D721Med (cell line): ENCODE results near the gene ALDH1A3.

ENCODE experiments used
- DNase-seq: peaks from one replicate; pipeline ENCODE4 v3.0.0; 2011; ENCODE audit warnings: low spot score; ENCODE audit not compliant: insufficient read length
- FAIRE-seq: peaks from 2 replicates; lab custom pipeline; 2011; peaks lifted over from hg19 to GRCh38; lab: Jason Lieb, UNC
- TF ChIP-seq, protein P1 (sequence below): IDR thresholded peaks from 2 replicates; pipeline ENCODE4 v1.5.1; 2012; ENCODE audit warnings: mild to moderate bottlenecking, control low read depth; ENCODE audit not compliant: insufficient read depth; ENCODE audit errors: missing control alignments

Gene ALDH1A3

DNA sequence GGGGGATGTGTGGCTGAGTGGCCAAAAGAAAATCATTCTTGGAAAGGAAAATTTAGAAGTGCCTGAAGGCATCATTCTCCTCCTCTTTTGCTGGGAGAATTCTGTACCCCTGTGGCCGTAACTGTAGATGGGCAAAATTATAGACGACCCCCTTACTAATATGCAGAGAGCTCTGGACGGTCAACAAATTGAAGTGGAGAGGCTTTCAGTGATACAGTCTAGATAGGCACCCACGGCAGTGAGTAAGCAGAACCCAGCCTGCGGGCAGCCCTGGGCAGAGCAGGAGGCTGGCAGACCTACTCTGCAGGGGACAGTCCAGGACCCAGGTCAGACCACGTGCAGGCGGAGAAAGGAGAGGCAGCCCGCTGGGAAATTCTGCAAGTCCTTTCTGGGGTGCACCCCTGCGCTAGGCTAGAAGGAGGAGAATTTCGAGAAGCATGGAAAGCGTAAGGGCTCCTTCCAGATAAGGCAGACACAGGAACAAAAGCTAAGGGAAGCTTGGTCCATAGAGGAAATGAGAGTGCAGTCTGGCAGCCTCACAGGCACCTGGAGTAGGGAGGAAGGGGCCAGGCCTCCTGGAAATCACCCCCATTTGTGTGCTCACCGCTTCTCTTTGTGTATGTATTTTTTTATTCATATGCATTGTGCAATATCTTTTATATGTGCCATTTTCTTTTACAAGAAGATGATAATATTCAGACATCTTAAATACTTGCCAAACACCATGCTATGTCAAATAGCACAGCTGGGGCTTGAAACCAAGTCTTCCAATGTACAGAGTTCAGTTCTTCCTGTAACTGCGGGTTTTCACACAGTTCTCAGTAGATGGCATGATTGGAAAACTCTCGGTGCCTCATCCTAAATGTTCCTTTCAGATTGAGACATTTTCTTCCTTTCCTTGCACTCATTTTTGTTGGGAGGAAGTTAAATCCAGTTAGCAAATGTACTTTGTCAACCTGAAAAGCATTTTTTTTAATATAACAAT lies 79.7 kb downstream of the ALDH1A3 start:
- no peak for DNase-seq
- FAIRE-seq, result no peak
- TF ChIP-seq, protein P1, sequence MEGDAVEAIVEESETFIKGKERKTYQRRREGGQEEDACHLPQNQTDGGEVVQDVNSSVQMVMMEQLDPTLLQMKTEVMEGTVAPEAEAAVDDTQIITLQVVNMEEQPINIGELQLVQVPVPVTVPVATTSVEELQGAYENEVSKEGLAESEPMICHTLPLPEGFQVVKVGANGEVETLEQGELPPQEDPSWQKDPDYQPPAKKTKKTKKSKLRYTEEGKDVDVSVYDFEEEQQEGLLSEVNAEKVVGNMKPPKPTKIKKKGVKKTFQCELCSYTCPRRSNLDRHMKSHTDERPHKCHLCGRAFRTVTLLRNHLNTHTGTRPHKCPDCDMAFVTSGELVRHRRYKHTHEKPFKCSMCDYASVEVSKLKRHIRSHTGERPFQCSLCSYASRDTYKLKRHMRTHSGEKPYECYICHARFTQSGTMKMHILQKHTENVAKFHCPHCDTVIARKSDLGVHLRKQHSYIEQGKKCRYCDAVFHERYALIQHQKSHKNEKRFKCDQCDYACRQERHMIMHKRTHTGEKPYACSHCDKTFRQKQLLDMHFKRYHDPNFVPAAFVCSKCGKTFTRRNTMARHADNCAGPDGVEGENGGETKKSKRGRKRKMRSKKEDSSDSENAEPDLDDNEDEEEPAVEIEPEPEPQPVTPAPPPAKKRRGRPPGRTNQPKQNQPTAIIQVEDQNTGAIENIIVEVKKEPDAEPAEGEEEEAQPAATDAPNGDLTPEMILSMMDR, result no peak
